GM12878 (cell line): ENCODE measurements around the gene MMADHC. TPM values are rescaled to one million over a fixed set of nuclear protein-coding genes. Genes with fewer than 3 reads are reported as not detected.

Experiments used
- ATAC-seq: fragments of 200-7000 bp; cut with Tn5 transposase; 3 replicates; pipeline ENCODE4 v1.9.1; 2020; ENCODE audit warnings: mild to moderate bottlenecking, moderate library complexity
- BruUV-seq: library from RNA; stranded (reverse); fragments of 400-500 nt; replicated peaks from 2 replicates; lab custom pipeline; 2021; lab: Mats Ljungman, UMichigan
- CTCF ChIA-PET: fragments of 300-600 bp; sonication (Branson Sonifier 250); formaldehyde crosslinking; extraction: SDS; loops from one replicate; lab custom pipeline; 2021; ENCODE audit warnings: inconsistent platforms; lab: Yijun Ruan, JAX
- POLR2A ChIA-PET: fragments of 350-600 bp; formaldehyde crosslinking; extraction: SDS; loops from one replicate; lab custom pipeline; 2021; ENCODE audit warnings: inconsistent platforms; lab: Charles Lee
- RAD21 ChIA-PET: fragments of 300-600 bp; sonication (Branson Sonifier 250); formaldehyde crosslinking; loops from one replicate; lab custom pipeline; 2023; ENCODE audit warnings: antibody characterized with exemption; ENCODE audit not compliant: unreplicated experiment; lab: Charles Lee
- SMC1A ChIA-PET: fragments of 300-600 bp; sonication (Branson Sonifier 250); formaldehyde crosslinking; loops from one replicate; lab custom pipeline; 2023; ENCODE audit not compliant: unreplicated experiment, uncharacterized antibody; lab: Charles Lee
- DNase-seq: peaks from one replicate; pipeline ENCODE4 v3.0.0-alpha.2; 2011; ENCODE audit warnings: low read depth, low spot score
- FAIRE-seq: peaks from 3 replicates; lab custom pipeline; 2011; peaks lifted over from hg19 to GRCh38; lab: Jason Lieb, UNC
- H2AFZ ChIP-seq: 2 replicates; pipeline ENCODE4 v1.6.0; 2011; ENCODE audit warnings: low read depth, low read length, control low read depth; ENCODE audit not compliant: control insufficient read depth
- H3K27ac ChIP-seq: 2 replicates; pipeline ENCODE4 v1.5.1; 2011; ENCODE audit warnings: control low read depth; ENCODE audit not compliant: control insufficient read depth, insufficient read depth
- H3K27me3 ChIP-seq, 2 experiments: replicated peaks in 1 of 2; 2 replicates each; pipeline versions ENCODE4 v1.6.0 to v1.6.1; 2011; ENCODE audit warnings: low read length in 1 of 2; ENCODE audit not compliant: control insufficient read depth in 2 of 2, insufficient read depth in 2 of 2
- H3K36me3 ChIP-seq, 2 experiments: 2 replicates each; pipeline ENCODE4 v1.5.1; 2011; ENCODE audit warnings: low read length in 1 of 2; ENCODE audit not compliant: control insufficient read depth in 2 of 2, insufficient read depth in 2 of 2
- H3K4me1 ChIP-seq: 2 replicates; pipeline ENCODE4 v1.6.1; 2011; ENCODE audit warnings: mild to moderate bottlenecking, low read length, moderate library complexity, mixed read lengths; ENCODE audit not compliant: control insufficient read depth, insufficient read depth
- H3K4me2 ChIP-seq: 2 replicates; pipeline ENCODE4 v1.6.0; 2011; ENCODE audit warnings: control low read depth; ENCODE audit not compliant: control insufficient read depth, insufficient read depth
- H3K4me3 ChIP-seq: fragments of 200-600 bp; sonication (generic); 2 replicates; pipeline ENCODE4 v1.5.1; 2016
- H3K79me2 ChIP-seq: 2 replicates; pipeline ENCODE4 v1.6.0; 2011; ENCODE audit warnings: low read length; ENCODE audit not compliant: control insufficient read depth, insufficient read depth
- H3K9ac ChIP-seq: 2 replicates; pipeline ENCODE4 v1.8.0; 2011; ENCODE audit warnings: low read length, control low read depth, mixed read lengths; ENCODE audit not compliant: control insufficient read depth, insufficient read depth
- H3K9me3 ChIP-seq: replicated peaks from 3 replicates; pipeline ENCODE4 v1.5.1; 2011; ENCODE audit warnings: mild to moderate bottlenecking, low read length; ENCODE audit not compliant: control insufficient read depth, insufficient read depth
- H4K20me1 ChIP-seq: 2 replicates; pipeline ENCODE4 v1.6.0; 2011; ENCODE audit not compliant: control insufficient read depth, insufficient read depth
- CHD1 ChIP-seq: IDR thresholded peaks from 2 replicates; pipeline ENCODE4 v1.6.1; 2012; ENCODE audit warnings: low read depth, low read length, improper control_type of control experiment
- CTCF ChIP-seq, 3 experiments: IDR thresholded peaks in 2 of 3; conservative IDR thresholded peaks in 1 of 3; 2 replicates each; pipeline ENCODE4 v1.5.1; 2011; ENCODE audit warnings: low read depth in 3 of 3, low read length in 3 of 3, mild to moderate bottlenecking in 3 of 3, control low read depth in 2 of 3, moderate library complexity in 2 of 3, inconsistent platforms in 1 of 3, mixed read lengths in 1 of 3; ENCODE audit not compliant: control insufficient read depth in 2 of 3, insufficient read depth in 1 of 3; ENCODE audit errors: extremely low read depth in 1 of 3
- E2F8 ChIP-seq: fragments of 450-650 bp; IDR thresholded peaks from 2 replicates; pipeline ENCODE4 v1.6.1; 2018; ENCODE audit warnings: mild to moderate bottlenecking, low read depth, moderate library complexity; ENCODE audit not compliant: partially characterized antibody
- ELK1 ChIP-seq: IDR thresholded peaks from 2 replicates; pipeline ENCODE4 v1.6.1; 2012; ENCODE audit warnings: low read depth, low read length, improper control_type of control experiment
- IRF4 ChIP-seq: IDR thresholded peaks from 2 replicates; pipeline ENCODE4 v1.6.1; 2011; ENCODE audit warnings: low read depth, low read length
- MAX ChIP-seq: IDR thresholded peaks from 2 replicates; pipeline ENCODE4 v1.6.1; 2012; ENCODE audit warnings: low read depth, low read length, improper control_type of control experiment
- MYC ChIP-seq: IDR thresholded peaks from 2 replicates; pipeline ENCODE4 v1.6.1; 2011; ENCODE audit warnings: mild to moderate bottlenecking, low read length, moderate library complexity, inconsistent platforms; ENCODE audit not compliant: insufficient read depth, insufficient replicate concordance, insufficient read length, severe bottlenecking
- NFXL1 ChIP-seq: fragments of 450-650 bp; IDR thresholded peaks from 2 replicates; pipeline ENCODE4 v1.6.1; 2017; ENCODE audit warnings: antibody characterized with exemption, mild to moderate bottlenecking, borderline replicate concordance
- NR2F1 ChIP-seq: fragments of 450-650 bp; conservative IDR thresholded peaks from 2 replicates; pipeline ENCODE4 v1.6.1; 2017; ENCODE audit warnings: mild to moderate bottlenecking
- RB1 ChIP-seq: fragments of 450-650 bp; formaldehyde crosslinking; IDR thresholded peaks from 2 replicates; pipeline ENCODE4 v1.6.1; 2017; ENCODE audit warnings: mild to moderate bottlenecking, borderline replicate concordance
- SMAD1 ChIP-seq: fragments of 450-650 bp; IDR thresholded peaks from 2 replicates; pipeline ENCODE4 v1.6.1; 2018; ENCODE audit warnings: mild to moderate bottlenecking, low read depth; ENCODE audit not compliant: partially characterized antibody
- SMC3 ChIP-seq: IDR thresholded peaks from 2 replicates; pipeline ENCODE4 v1.6.1; 2011; ENCODE audit warnings: low read length, improper control_type of control experiment, borderline replicate concordance
- TCF7 ChIP-seq: IDR thresholded peaks from 2 replicates; pipeline ENCODE4 v1.6.1; 2014; ENCODE audit warnings: antibody characterized with exemption, borderline replicate concordance
- ZZZ3 ChIP-seq: IDR thresholded peaks from 2 replicates; pipeline ENCODE4 v1.6.1; 2011; ENCODE audit warnings: low read depth; ENCODE audit not compliant: control insufficient read depth, insufficient read length
- WGBS: methylation state at CpG from one replicate; pipeline ENCODE4 v1.1.6; 2016; ENCODE audit warnings: low lambda C conversion rate; ENCODE audit not compliant: insufficient replicate concordance, insufficient coverage; ENCODE audit errors: missing lambda C conversion rate; 5-methylcytosine and 5-hydroxymethylcytosine counted together
- in situ Hi-C: fragments of 300-500 bp; cut with MboI; formaldehyde crosslinking; loops from 9 replicates; pipeline ENCODE4 v1.14.3; 2018; ENCODE audit warnings: mixed read lengths
- intact Hi-C: fragments of 100-400 bp; cut with micrococcal nuclease; formaldehyde crosslinking; loops from one replicate; pipeline ENCODE4 v1.14.2; 2022; ENCODE audit not compliant: unreplicated experiment
- polyA plus RNA-seq, 11 experiments: library from polyadenylated mRNA; depleted of rRNA in 4 of 11; unstranded in 6 of 11; stranded (reverse) in 5 of 11; fragments of >200 nt; fragmentation: Nextera tagmentation in 4 of 11; fragmentation: Illumina TruSeq in 1 of 11; extraction: Ambion mirVana in 4 of 11; extraction: Trizol in 1 of 11; gene quantifications; 1 replicate in 1 of 11; 2 replicates in 10 of 11; pipeline versions ENCODE4 v1.2.1 to v1.2.3, GENCODE V29; 2011 to 2016; ENCODE audit warnings: inconsistent platforms in 2 of 11, missing spikeins in 2 of 11, low read depth in 1 of 11
- total RNA-seq, 4 experiments: library from RNA; depleted of rRNA in 3 of 4; stranded (reverse); fragments of >200 nt in 3 of 4; fragmentation: Illumina TruSeq in 1 of 4; extraction: Trizol in 1 of 4; gene quantifications; 2 replicates each; pipeline versions ENCODE4 v1.2.1 to v1.2.3, GENCODE V29; 2013 to 2021

The MMADHC gene
- total and polyA plus RNA-seq, 10 of the 15 experiments (the other 5 are each of a cell fraction or from before 2014, with no cell fraction given): 93.6 to 415 (median 147) TPM

- Histone ChIP-seq H4K20me1 (no peaks in the 10 kb centered on the region), H3K79me2 (no peaks in the 10 kb centered on the region), H3K9me3 (no peaks in the 10 kb centered on the region), H3K4me1 (no peaks in the 10 kb centered on the region), H3K36me3 (no peaks in the 10 kb centered on the region), H2AFZ (no peak overlapping the region), H3K4me2 (no peak overlapping the region), H3K27ac (no peak overlapping the region), H3K9ac (no peak overlapping the region), H3K4me3 (no peak overlapping the region), H3K27me3 (no peaks in the 10 kb centered on the region)
- no TSS peak for BruUV-seq
- in situ Hi-C loops (no loop called here), intact Hi-C loops (no loop called here)
- SMC1A ChIA-PET: no interaction called here
- ATAC-seq (no peak), DNase-seq (no peak), FAIRE-seq (no peak)
- CTCF ChIA-PET: no interaction called here
- POLR2A ChIA-PET: no interaction called here
- RAD21 ChIA-PET: no interaction called here
- 13% methylated on average over 5 of the region's 5 CpGs for WGBS
- TF ChIP-seq RB1: no peak
- no peak for TF ChIP-seq CHD1
- no peak for TF ChIP-seq NR2F1
- no peak for TF ChIP-seq NFXL1
- TF ChIP-seq SMAD1: no peak
- no peak for TF ChIP-seq SMC3
- no peak for TF ChIP-seq CTCF (IDR thresholded peaks at IDR 0.05 in 2 of 3, conservative IDR thresholded peaks at IDR 0.05 in 1 of 3; ENCODE audit: control insufficient read depth in 2 of 3, extremely low read depth in 1 of 3, insufficient read depth in 1 of 3, low read depth in 3 of 3, low read length in 3 of 3)
- TF ChIP-seq ELK1: no peak
- no peak for TF ChIP-seq ZZZ3
- TF ChIP-seq TCF7: no peak
- TF ChIP-seq MYC: no peak
- no peak for TF ChIP-seq IRF4
- TF ChIP-seq MAX: no peak
- TF ChIP-seq E2F8: no peak
Measured at GRCh38 chr2:149634103-149634502, 46.5 kb upstream of the MMADHC start.
